ENCODE measurements around the gene DENND10. TPM values are rescaled to one million over a fixed set of nuclear protein-coding genes. Genes with fewer than 3 reads are reported as not detected.
A peak's percentile ranks its signal among the peaks of the same experiment; 100 is the strongest.
"Not testable (repeated sequence)": the region's sequence is repeated elsewhere in the genome, so short reads cannot be mapped to it uniquely, and the experiment has no call there.

The DENND10 gene
- total and polyA plus RNA-seq, 9 donors = 29.9 to 53.8 (median 40.6) TPM

GRCh38 chr10:119135513-119135881 is 31.6 kb downstream of the DENND10 start:
- H3K27ac ChIP-seq = no peak overlapping the region
- DNase-seq = no peak
- no peaks in the 10 kb centered on the region for H3K9me3 ChIP-seq
- TF ChIP-seq CTCF (IDR thresholded peaks at IDR 0.05) (no peak), POLR2A (IDR thresholded peaks at IDR 0.05) (no peak), EP300 (IDR thresholded peaks at IDR 0.05) (no peak)
- intact Hi-C loops (cut with DNase I) = no loop called here
- no peak overlapping the region for H3K4me3 ChIP-seq
- H3K36me3 ChIP-seq = no peaks in the 10 kb centered on the region
- H3K4me1 ChIP-seq (ENCODE audit: insufficient read depth) = peaks cover 3% of the 10 kb centered on the region
- WGBS, 3 donors = 58 to 76% (median 59%) methylated on average over 4 of the region's 4 CpGs
- H3K27me3 ChIP-seq = no peaks in the 10 kb centered on the region

GRCh38 chr10:119136084-119136483 is 32.2 kb downstream of the DENND10 start:
- TF ChIP-seq EP300 (IDR thresholded peaks at IDR 0.05) (no peak), POLR2A (IDR thresholded peaks at IDR 0.05) (no peak), CTCF (IDR thresholded peaks at IDR 0.05) (no peak)
- no peaks in the 10 kb centered on the region for H3K9me3 ChIP-seq
- 67 to 77% (median 75%) methylated on average over 7 of the region's 7 CpGs for WGBS, 3 donors
- no peaks in the 10 kb centered on the region for H3K36me3 ChIP-seq
- no peak overlapping the region for H3K27ac ChIP-seq
- no peaks in the 10 kb centered on the region for H3K27me3 ChIP-seq
- peaks cover 5% of the 10 kb centered on the region for H3K4me1 ChIP-seq (ENCODE audit: insufficient read depth)
- no peak overlapping the region for H3K4me3 ChIP-seq
- no peak for DNase-seq
- intact Hi-C loops (cut with DNase I) = no loop called here

GRCh38 chr10:119137878-119138277 is 34.0 kb downstream of the DENND10 start:
- intact Hi-C loops (cut with DNase I); H3K4me1 ChIP-seq (ENCODE audit: insufficient read depth); H3K27ac ChIP-seq; H3K4me3 ChIP-seq; H3K9me3 ChIP-seq; H3K36me3 ChIP-seq; H3K27me3 ChIP-seq: not testable (repeated sequence)
- 70 to 75% (median 75%) methylated on average over 8 of the region's 8 CpGs for WGBS, 3 donors
- DNase-seq = peak in 1 of 5 donors; percentile 6

- Histone ChIP-seq H3K27me3 (no peaks in the 10 kb centered on the region), H3K36me3 (no peaks in the 10 kb centered on the region), H3K4me1 (ENCODE audit: insufficient read depth) (peaks cover 7% of the 10 kb centered on the region), H3K27ac (peak overlapping the region in 1 of 2 donors; percentile 55), H3K9me3 (no peaks in the 10 kb centered on the region), H3K4me3 (no peak overlapping the region)
- TF ChIP-seq EP300 (IDR thresholded peaks at IDR 0.05) (no peak), POLR2A (IDR thresholded peaks at IDR 0.05) (no peak), CTCF (IDR thresholded peaks at IDR 0.05) (no peak)
- intact Hi-C loops (cut with DNase I) = no loop called here
- WGBS, 3 donors = 60 to 61% (median 60%) methylated on average over 15 to 16 of the region's 16 CpGs
- no peak for DNase-seq
Observed at GRCh38 chr10:119138346-119139306, 34.7 kb downstream of the DENND10 start.

- DNase-seq = peak in 3 of 5 donors; percentile 42 to 68 (median 66)
- Histone ChIP-seq H3K4me3 (no peak overlapping the region), H3K27me3 (no peaks in the 10 kb centered on the region), H3K4me1 (ENCODE audit: insufficient read depth) (peaks cover 7% of the 10 kb centered on the region), H3K27ac (no peak overlapping the region), H3K36me3 (no peaks in the 10 kb centered on the region), H3K9me3 (no peaks in the 10 kb centered on the region)
- intact Hi-C loops (cut with DNase I) = no loop called here
- TF ChIP-seq EP300 (IDR thresholded peaks at IDR 0.05) = no peak
- TF ChIP-seq CTCF (IDR thresholded peaks at IDR 0.05) = peak in 2 of 3 donors; percentile 19 to 35
- 86 to 87% (median 86%) methylated on average over 13 of the region's 13 CpGs for WGBS, 3 donors
Observed at GRCh38 chr10:119139464-119140067, 35.7 kb downstream of the DENND10 start.

Data from ovary (tissue), 9 donors.